ENCODE data around the gene SPATA33.

The SPATA33 gene

DNA sequence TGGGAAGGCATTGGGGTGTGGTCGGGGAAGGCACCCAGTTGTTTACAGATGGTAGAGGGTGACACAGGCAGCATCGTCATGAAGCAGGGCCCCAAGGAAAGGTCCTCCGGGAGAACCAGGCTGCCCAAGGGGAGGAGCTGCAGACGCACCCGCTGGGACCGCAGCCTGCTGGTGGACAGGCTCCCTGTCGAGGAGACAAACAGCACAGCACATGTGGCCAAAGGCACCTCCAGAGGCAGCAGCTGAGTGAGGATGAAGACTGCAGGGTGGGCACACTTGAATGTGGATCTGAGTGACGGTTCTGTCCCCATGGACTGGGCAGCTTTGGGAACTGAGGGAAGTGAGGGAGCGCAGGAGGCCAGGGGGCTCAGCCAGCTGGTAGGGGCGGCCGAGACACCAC lies 12.5 kb upstream of the SPATA33 start:
- Histone ChIP-seq H3K27me3 (no peaks in the 10 kb centered on the region), H3K4me1 (peaks cover 4% of the 10 kb centered on the region), H3K4me3 (ENCODE audit: low read depth, low read length) (no peak overlapping the region), H3K36me3 (peaks cover 15% of the 10 kb centered on the region), H3K9me3 (no peaks in the 10 kb centered on the region)
- no peak for DNase-seq
- TF ChIP-seq, protein P1, sequence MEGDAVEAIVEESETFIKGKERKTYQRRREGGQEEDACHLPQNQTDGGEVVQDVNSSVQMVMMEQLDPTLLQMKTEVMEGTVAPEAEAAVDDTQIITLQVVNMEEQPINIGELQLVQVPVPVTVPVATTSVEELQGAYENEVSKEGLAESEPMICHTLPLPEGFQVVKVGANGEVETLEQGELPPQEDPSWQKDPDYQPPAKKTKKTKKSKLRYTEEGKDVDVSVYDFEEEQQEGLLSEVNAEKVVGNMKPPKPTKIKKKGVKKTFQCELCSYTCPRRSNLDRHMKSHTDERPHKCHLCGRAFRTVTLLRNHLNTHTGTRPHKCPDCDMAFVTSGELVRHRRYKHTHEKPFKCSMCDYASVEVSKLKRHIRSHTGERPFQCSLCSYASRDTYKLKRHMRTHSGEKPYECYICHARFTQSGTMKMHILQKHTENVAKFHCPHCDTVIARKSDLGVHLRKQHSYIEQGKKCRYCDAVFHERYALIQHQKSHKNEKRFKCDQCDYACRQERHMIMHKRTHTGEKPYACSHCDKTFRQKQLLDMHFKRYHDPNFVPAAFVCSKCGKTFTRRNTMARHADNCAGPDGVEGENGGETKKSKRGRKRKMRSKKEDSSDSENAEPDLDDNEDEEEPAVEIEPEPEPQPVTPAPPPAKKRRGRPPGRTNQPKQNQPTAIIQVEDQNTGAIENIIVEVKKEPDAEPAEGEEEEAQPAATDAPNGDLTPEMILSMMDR (IDR thresholded peaks at IDR 0.05; ENCODE audit: low read depth, low read length) = no peak

DNA sequence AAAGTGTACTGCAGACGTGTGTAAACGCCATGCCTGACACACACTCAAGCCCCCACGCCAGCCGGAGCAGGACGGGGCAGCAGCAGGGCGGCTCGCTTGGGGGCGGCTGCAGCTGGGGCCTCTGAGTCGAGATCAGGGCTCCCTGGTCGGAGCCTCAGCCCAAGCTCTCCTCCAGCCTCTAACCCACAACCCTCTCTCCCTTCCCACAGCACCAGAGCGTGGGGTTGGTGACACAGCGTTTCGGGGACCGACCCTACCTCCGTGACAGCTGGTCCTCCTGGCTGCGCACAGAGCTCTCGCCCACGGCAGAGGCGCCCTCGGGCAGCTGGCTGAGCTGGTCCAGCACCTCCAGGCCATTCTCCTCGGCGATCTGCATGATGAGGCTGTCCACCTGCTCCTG lies 11.4 kb upstream of the SPATA33 start:
- peaks cover 20% of the 10 kb centered on the region for H3K36me3 ChIP-seq
- H3K4me1 ChIP-seq = no peaks in the 10 kb centered on the region
- TF ChIP-seq, protein P1 (IDR thresholded peaks at IDR 0.05; ENCODE audit: low read depth, low read length) = no peak
- DNase-seq = no peak
- H3K9me3 ChIP-seq = no peaks in the 10 kb centered on the region
- no peak overlapping the region for H3K4me3 ChIP-seq (ENCODE audit: low read depth, low read length)
- H3K27me3 ChIP-seq = no peaks in the 10 kb centered on the region

DNA sequence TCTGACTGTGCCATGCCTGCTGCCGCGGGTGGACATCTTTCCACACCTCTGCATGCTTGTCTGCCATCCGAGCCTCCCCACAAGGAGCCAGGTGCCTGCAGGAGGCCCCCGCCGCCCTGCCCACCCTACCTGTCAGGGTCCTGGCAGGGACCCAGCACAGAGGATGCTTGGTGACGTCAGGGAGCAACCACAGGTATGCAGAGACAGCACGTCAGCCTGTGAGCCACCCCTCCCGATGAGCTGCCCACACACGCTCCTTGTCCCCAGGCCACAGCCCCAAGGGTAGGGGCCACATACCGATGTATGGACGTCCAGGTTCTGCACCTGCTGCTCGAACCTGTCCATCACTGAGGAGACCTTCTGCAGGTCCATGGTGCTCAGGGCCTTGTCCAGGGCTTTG lies 10.7 kb upstream of the SPATA33 start:
- Histone ChIP-seq H3K4me3 (ENCODE audit: low read depth, low read length) (no peak overlapping the region), H3K36me3 (peaks cover 27% of the 10 kb centered on the region), H3K4me1 (no peaks in the 10 kb centered on the region), H3K9me3 (no peaks in the 10 kb centered on the region), H3K27me3 (no peaks in the 10 kb centered on the region)
- TF ChIP-seq, protein P1 (IDR thresholded peaks at IDR 0.05; ENCODE audit: low read depth, low read length) = no peak
- no peak for DNase-seq

DNA sequence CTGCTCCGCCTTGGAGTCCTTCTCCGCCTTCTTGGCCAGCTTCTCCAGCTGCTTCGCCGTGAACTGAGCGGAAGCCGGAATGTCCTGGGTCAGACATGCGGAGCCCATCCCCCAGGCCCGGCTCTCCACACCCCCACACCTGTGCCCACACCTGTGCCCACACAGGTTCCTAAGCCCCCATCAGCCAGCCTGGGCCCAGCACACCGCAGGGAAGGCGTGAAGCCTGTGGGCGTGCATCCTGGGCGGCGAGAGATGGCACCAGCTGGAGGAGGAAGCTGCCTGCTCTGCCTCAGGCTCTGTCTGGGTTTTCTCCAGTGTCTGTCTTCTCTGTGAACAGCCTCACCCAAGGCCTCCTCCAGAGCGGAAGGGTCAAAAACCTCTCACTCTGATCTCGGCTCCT lies 6.1 kb upstream of the SPATA33 start:
- no peak overlapping the region for H3K4me3 ChIP-seq (ENCODE audit: low read depth, low read length)
- no peak for DNase-seq
- H3K27me3 ChIP-seq = no peaks in the 10 kb centered on the region
- H3K36me3 ChIP-seq = peaks cover 16% of the 10 kb centered on the region
- TF ChIP-seq, protein P1 (IDR thresholded peaks at IDR 0.05; ENCODE audit: low read depth, low read length) = no peak
- H3K9me3 ChIP-seq = no peaks in the 10 kb centered on the region
- no peaks in the 10 kb centered on the region for H3K4me1 ChIP-seq

DNA sequence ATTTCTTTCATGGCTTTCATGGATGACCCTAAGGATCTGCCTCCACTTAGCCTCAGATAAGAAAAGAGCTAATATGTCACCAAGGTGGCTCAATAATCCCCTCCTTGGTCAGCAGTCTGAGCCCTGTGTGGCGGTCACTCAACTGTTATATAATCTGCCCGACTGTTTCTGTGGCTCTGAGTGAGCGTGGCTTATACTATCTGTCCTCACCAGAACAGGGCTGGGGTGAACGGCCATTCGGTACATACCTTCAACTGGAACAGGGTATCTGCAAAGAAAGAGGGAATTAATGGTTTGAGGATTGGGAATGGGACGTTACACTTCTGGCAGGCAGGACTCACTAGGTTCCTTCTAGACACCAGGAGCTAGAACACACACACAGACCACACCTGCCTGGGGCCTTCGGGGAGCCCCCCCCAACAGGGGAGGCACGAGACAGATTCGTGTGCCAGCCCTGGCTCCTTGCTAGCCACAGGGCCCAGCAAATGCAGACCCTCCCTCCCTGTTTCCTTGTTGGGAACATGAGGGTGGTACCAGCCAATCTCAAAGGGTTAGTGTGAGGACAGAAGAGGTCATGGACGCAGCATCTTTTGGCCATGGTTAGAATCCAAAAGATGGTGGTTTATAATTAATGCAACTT lies 3.9 kb upstream of the SPATA33 start:
- no peaks in the 10 kb centered on the region for H3K9me3 ChIP-seq
- no peak for DNase-seq
- TF ChIP-seq, protein P1 (IDR thresholded peaks at IDR 0.05; ENCODE audit: low read depth, low read length) = no peak
- no peaks in the 10 kb centered on the region for H3K4me1 ChIP-seq
- no peak overlapping the region for H3K4me3 ChIP-seq (ENCODE audit: low read depth, low read length)
- H3K27me3 ChIP-seq = no peaks in the 10 kb centered on the region
- H3K36me3 ChIP-seq = peaks cover 12% of the 10 kb centered on the region

DNA sequence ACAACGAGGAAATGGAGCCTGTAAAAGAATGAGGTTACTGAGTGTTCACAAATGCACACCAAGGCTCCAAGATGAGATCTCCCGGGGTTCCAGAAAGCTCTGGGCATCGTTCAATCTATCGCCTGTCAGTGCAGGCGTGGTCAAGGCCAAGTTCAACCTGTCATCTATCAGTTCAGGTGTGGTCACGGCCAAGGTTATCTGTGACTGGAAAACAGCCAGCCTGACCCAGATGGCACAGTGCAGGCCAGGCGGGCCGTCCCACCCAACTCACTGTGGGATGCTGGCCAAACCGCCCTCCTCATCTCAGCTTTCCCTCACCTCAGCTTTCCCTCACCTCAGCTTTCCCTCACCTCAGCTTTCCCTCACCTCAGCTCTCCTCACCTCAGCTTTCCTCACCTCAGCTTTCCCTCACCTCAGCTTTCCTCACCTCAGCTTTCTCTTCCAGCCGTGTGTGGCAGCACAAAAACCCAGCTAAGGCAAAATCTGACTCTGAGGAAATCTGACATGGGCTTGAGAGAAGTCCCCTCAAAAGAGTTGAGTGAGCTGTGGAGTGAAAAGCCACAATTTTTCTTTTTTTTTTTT lies 2.5 kb upstream of the SPATA33 start:
- Histone ChIP-seq H3K36me3 (peaks cover 17% of the 10 kb centered on the region), H3K4me1 (no peaks in the 10 kb centered on the region), H3K27me3 (no peaks in the 10 kb centered on the region), H3K4me3 (ENCODE audit: low read depth, low read length) (no peak overlapping the region), H3K9me3 (no peaks in the 10 kb centered on the region)
- TF ChIP-seq, protein P1 (IDR thresholded peaks at IDR 0.05; ENCODE audit: low read depth, low read length) = no peak
- no peak for DNase-seq
